ENCODE measurements around the gene SH3BP4. TPM values are rescaled to one million over a fixed set of nuclear protein-coding genes. Genes with fewer than 3 reads are reported as not detected.

SH3BP4 gene
- total and polyA plus RNA-seq, 2 of the 13 experiments (the other 11 are each of a cell fraction or from before 2014, with no cell fraction given), result 34.6 to 99.1 TPM

- intact Hi-C loops (cut with micrococcal nuclease; ENCODE audit: unreplicated experiment), result no loop called here
- 0 out of 2 replicates have a peak, but pooled peaks have one; percentile 59 for TF ChIP-seq ZBTB43 (CRISPR knock-in tag; conservative IDR thresholded peaks at IDR 0.05)
- no peak for TF ChIP-seq HCFC1 (IDR thresholded peaks at IDR 0.05; ENCODE audit: low read depth, low read length)
- no peak overlapping the region for H3K4me3 ChIP-seq (replicated peaks in 1 of 3; ENCODE audit: insufficient read depth in 1 of 3, low read depth in 2 of 3, low read length in 3 of 3)
- H4K20me1 ChIP-seq (ENCODE audit: insufficient read depth, low read length), result peaks cover 96% of the 10 kb centered on the region
- H3K4me1 ChIP-seq (ENCODE audit: insufficient read depth, low read length), result peaks cover 61% of the 10 kb centered on the region
- no peak for FAIRE-seq
- H2AFZ ChIP-seq (ENCODE audit: low read length), result no peak overlapping the region
- peaks cover 12 to 54% of the 10 kb centered on the region in 2 experiments for H3K36me3 ChIP-seq (replicated peaks in 1 of 2; ENCODE audit: control insufficient read depth in 1 of 2, insufficient read depth in 2 of 2, low read length in 2 of 2)
- no peak overlapping the region for H3K4me2 ChIP-seq (ENCODE audit: low read depth, low read length)
- DNase-seq (ENCODE audit: low spot score), result no peak
- 98% methylated on average over 7 of the region's 7 CpGs for WGBS (ENCODE audit: low lambda C conversion rate)
- no peak overlapping the region for H3K27ac ChIP-seq (ENCODE audit: extremely low read length, insufficient read depth, low read length)
- no peak for ATAC-seq
- no TSS peak for BruUV-seq (replicated peaks)
- POLR2A ChIA-PET, result no interaction called here
- peaks cover 97% of the 10 kb centered on the region for H3K79me2 ChIP-seq (ENCODE audit: insufficient read depth, low read length)
- CTCF ChIA-PET (ENCODE audit: low intra/inter-chr PET ratio, low total read pairs), result no interaction called here
- H3K9ac ChIP-seq (ENCODE audit: insufficient read depth, low read depth, low read length), result no peak overlapping the region
- in situ Hi-C loops (cut with HindIII; ENCODE audit: extremely low pct_ligation_motif_present, low pct_unique_long_range_greater_than_20kb), result no loop called here
- H3K9me3 ChIP-seq (ENCODE audit: low read length), result no peaks in the 10 kb centered on the region
- no peaks in the 10 kb centered on the region for H3K27me3 ChIP-seq (ENCODE audit: control insufficient read depth in 1 of 2, insufficient read depth in 2 of 2, low read length in 2 of 2)
These were observed 18.3 kb downstream of the SH3BP4 start for GRCh38 chr2:234970099-234970440.

GRCh38 chr2:234970477-234970882, 18.7 kb downstream of the SH3BP4 start:
- H3K79me2 ChIP-seq (ENCODE audit: insufficient read depth, low read length), result peaks cover 97% of the 10 kb centered on the region
- no peak overlapping the region for H3K27ac ChIP-seq (ENCODE audit: extremely low read length, insufficient read depth, low read length)
- intact Hi-C loops (cut with micrococcal nuclease; ENCODE audit: unreplicated experiment) (no loop called here), in situ Hi-C loops (cut with HindIII; ENCODE audit: extremely low pct_ligation_motif_present, low pct_unique_long_range_greater_than_20kb) (no loop called here)
- ChIA-PET CTCF (ENCODE audit: low intra/inter-chr PET ratio, low total read pairs) (no interaction called here), POLR2A (no interaction called here)
- no peak overlapping the region for H3K4me3 ChIP-seq (replicated peaks in 1 of 3; ENCODE audit: insufficient read depth in 1 of 3, low read depth in 2 of 3, low read length in 3 of 3)
- no peak for FAIRE-seq
- DNase-seq (ENCODE audit: low spot score), result no peak
- peaks cover 96% of the 10 kb centered on the region for H4K20me1 ChIP-seq (ENCODE audit: insufficient read depth, low read length)
- WGBS (ENCODE audit: low lambda C conversion rate), result 96% methylated on average over 13 of the region's 13 CpGs
- H2AFZ ChIP-seq (ENCODE audit: low read length), result no peak overlapping the region
- BruUV-seq (replicated peaks), result TSS peak; percentile 5
- no peak overlapping the region for H3K9ac ChIP-seq (ENCODE audit: insufficient read depth, low read depth, low read length)
- peaks cover 13 to 54% of the 10 kb centered on the region in 2 experiments for H3K36me3 ChIP-seq (replicated peaks in 1 of 2; ENCODE audit: control insufficient read depth in 1 of 2, insufficient read depth in 2 of 2, low read length in 2 of 2)
- no peaks in the 10 kb centered on the region for H3K27me3 ChIP-seq (ENCODE audit: control insufficient read depth in 1 of 2, insufficient read depth in 2 of 2, low read length in 2 of 2)
- no peaks in the 10 kb centered on the region for H3K9me3 ChIP-seq (ENCODE audit: low read length)
- peaks cover 61% of the 10 kb centered on the region for H3K4me1 ChIP-seq (ENCODE audit: insufficient read depth, low read length)
- H3K4me2 ChIP-seq (ENCODE audit: low read depth, low read length), result no peak overlapping the region
- no peak for ATAC-seq
- no peak for TF ChIP-seq GABPB1 (CRISPR knock-in tag; IDR thresholded peaks at IDR 0.05)
- TF ChIP-seq ZNF20 (CRISPR knock-in tag; IDR thresholded peaks at IDR 0.05), result no peak
- no peak for TF ChIP-seq CBX2 (IDR thresholded peaks at IDR 0.05; ENCODE audit: low read depth, low read length)
- no peak for TF ChIP-seq CBX2 (CRISPR knock-in tag; IDR thresholded peaks at IDR 0.05; ENCODE audit: low read depth)
- no peak for TF ChIP-seq NCOA5 (CRISPR knock-in tag; IDR thresholded peaks at IDR 0.05)
- no peak for TF ChIP-seq HDAC1 (CRISPR knock-in tag; IDR thresholded peaks at IDR 0.05)
- TF ChIP-seq FOXO4 (CRISPR knock-in tag; conservative IDR thresholded peaks at IDR 0.05), result no peak
- no peak for TF ChIP-seq ZFP90 (CRISPR knock-in tag; IDR thresholded peaks at IDR 0.05; ENCODE audit: borderline replicate concordance)
- no peak for TF ChIP-seq GPN1 (CRISPR knock-in tag; IDR thresholded peaks at IDR 0.05; ENCODE audit: borderline replicate concordance)
- peak; percentile 91 for TF ChIP-seq ZBTB33 (CRISPR knock-in tag; IDR thresholded peaks at IDR 0.05)
- no peak for TF ChIP-seq ZNF713 (CRISPR knock-in tag; IDR thresholded peaks at IDR 0.05)

Measured in HepG2 (cell line).